Cortex of kidney (tissue), 1 donor: Measurements from ENCODE around the gene DOCK6.

Experiments
- DNase-seq: peaks from one replicate; lab custom pipeline; 2025; lab: John Stamatoyannopoulos, UW

Gene DOCK6

DNA sequence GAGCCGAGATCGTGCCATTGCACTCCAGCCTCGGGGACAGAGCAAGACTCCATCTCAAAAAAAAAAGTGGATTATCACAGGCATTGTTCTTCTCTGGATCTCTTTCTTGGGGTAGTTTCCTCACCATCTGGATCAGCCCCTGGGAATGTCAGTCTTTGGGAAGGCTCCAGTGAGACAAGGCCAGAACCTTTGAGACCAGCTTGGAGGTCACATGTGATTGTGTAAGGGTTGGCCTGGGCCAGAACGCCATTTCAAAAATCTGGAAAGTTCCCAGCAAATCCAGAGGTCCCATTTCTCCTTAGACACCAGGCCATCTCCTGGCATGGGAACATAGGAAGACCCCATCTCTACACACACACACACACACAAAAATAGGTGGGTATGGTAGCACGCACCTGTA, 37.2 kb downstream of the DOCK6 start:
- DNase-seq = no peak

DNA sequence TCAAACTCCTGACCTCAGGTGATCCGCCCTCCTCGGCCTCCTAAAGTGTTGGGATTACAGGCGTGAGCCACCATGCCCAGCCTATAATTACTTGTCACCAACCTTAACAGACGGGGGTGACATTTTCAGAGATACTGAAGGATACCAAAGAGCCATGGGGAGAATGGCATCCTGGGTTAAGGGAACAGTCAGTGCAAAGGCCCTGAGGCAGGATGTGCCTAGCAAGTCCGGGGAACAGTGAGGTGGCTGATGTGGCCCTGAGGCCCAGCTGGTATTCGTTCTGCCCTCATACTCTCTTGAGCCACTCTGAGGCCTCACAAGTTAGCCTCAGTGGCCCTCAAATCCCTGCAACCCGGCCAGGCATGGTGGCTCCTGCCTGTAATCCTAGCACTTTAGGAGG, 37.9 kb downstream of the DOCK6 start:
- DNase-seq = no peak

DNA sequence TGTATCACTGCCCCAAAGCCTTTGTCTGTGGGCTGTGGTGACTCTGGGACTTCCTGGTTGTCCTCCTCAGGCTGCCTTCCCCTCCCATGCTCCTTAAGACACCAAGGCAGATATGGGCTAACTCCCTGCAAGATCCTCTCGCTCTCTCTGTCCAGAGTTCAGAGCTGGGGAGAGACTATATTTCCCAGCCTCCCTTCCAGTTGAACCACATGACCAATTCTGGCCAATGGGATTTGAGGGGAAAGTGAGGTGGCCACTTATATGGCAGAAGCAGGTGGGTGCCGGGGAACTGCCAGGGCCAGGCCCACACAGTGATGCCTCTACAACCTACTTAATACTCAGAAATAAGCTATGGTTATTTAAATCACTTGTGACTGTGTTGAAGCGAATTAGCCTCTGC, 39.1 kb downstream of the DOCK6 start:
- no peak for DNase-seq

- no peak for DNase-seq
Observed at GRCh38 chr19:11221082-11221598, 41.2 kb downstream of the DOCK6 start.

GRCh38 chr19:11214387-11214786, 47.9 kb downstream of the DOCK6 start:
- no peak for DNase-seq

GRCh38 chr19:11210656-11210928, 51.7 kb downstream of the DOCK6 start:
- no peak for DNase-seq

GRCh38 chr19:11209839-11210655, 52.3 kb downstream of the DOCK6 start:
- DNase-seq = no peak

DNA sequence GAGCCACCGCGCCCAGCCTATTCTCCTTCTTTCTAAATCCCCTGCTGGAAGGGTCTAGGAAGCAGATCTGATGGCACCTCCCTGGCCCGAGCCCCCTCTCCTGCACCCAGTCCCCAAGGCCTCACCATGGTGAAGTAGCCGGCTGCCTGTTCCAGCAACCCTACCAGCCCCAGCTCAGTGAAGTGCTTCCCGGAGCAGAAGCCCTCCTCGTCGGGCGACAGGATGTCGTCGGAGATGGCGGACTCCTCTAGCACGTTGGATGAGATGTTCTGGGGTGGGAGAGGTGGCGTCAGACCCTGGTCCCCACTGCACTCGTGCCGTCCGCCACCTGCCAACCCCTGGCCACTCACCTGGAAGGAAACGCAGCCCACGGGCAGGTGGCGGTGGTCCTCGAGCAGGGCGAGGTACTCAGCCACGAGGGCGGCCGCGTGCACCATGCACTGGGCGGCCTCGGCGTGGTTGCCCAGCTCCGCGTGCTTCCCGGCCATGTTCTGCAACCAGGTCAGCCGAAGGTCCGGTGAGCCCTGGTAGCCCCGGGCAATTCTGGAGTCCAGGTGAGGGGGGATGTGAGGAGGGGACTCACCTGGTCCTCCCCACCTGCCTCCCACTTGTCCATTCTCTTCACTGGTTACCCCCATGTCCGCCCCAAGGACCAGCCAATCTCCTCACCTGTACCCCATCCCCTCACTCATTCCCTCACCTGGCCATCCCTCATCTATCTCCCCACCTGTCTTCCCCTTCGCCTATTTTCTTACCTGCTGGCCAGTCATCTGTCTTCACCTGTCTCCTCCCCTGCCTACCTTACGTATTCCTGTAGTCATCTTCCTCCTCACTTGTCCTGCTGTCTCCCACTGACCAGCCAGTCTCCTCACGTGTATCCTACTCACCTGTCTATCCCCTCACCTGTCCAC, 53.5 kb downstream of the DOCK6 start:
- no peak for DNase-seq

DNA sequence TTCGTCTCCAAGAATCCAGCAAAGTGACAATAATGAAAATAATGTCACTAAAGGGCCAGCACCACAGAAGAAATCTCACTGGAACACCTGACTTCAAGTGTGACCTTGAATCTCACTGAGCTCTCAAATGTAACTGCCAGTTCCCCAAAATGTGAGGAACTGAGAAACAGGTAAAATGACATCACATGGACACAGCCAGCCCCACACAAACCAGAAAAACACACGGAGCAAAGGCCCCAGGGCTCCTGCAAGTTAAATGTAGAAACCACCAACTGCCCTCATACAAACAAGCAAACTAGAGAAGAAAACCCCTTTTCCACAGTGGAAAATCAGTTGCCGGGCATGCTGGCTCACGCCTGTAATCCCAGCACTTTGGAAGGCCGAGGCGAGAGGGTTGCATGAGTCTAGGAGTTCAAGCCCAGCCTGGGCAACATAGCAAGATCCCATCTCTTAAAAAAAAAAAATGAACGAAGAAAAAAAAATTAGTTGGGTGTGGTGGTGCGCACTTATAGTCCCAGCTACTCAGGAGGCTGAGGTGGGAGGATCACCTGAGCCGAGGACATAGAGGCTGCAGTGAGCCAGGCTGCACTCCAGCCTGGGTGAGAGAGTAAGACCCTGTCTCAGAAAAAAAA, 56.3 kb downstream of the DOCK6 start:
- no peak for DNase-seq

DNA sequence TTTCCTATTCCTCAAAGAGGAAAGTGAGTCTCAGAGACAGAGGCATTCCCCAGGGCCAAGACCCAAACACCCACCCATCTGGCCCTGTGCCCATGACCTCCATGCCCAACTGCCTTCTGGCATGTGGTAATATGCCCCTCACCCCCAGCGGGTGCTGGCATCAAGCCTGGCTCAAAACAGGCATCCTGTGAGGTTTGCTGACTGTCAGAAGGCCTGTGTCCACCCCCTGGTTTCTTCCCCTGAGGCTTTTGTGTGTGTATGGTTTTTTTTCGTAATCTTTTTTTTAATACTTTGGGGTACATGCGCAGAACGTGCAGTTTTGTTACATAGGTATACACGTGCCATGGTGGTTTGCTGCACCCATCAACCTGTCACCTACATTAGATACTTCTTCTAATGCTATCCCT, 57.4 kb downstream of the DOCK6 start:
- no peak for DNase-seq

DNA sequence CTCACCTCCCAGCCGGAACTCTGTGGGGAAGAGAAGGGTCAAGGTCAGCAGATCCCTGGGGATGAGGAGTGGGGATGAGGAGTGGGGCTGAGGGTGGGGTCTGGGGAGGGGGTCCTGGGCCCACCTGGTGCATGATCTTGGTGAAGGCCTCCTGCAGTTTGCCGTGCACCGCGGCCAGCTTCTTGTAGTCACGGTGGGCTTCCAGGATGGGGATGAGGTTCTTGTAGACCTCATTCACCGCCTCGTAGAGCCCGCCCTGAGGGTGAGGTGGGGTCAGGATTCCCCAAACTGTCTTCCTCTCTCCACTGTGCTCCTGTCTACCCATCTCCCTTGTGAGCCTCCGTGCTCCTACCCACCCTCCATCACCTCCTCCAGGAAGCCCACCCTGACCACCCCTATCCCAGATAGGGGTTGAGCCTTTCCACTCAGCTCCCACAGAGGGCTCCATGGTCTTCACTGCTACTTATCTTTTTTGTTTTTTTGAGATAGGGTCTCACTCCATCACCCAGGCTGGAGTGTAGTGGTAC, 58.2 kb downstream of the DOCK6 start:
- no peak for DNase-seq

DNA sequence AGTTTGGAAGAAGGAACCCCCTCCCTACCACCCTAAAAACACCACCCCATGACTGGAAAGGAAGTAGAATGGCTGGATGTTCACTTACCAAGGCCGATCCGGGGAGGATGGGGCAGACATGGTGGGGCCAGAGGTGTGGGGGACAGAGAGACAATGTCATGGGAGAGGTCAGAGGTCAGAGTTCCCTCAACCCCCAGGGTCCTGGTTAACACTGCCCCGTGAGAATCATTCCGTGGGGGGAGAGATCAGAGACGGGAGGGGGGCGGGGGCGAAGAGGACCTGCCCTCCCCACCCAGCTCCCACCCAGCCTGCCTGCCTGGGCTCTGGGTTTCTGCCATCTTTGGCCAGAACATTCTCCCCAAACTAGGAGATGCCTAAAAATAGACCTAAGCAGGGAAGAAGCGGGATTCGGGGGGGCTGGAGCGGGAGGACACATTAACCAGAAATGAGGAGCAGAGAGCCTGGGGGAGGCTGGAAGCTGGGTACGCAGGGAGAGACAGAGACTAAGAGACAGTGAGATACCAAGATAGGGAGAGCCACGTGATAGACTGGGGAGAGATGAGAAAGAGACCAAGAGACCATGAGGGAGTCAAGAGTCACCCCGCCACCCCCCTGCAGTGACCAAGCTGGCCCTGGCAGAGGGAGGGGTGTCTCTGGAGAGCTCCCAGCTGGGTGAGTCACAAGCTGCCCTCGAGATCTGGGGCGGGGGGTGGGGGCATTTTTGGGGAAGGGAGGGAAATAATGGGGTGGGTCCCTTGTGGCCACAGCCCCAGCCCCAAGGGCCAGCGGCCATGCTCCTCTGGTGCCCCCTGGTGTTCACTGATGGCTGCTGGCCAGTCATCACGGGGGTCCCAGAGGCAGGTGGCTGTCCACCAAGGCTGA, 58.9 kb downstream of the DOCK6 start:
- DNase-seq = no peak

- DNase-seq = no peak
Observed at GRCh38 chr19:11202488-11203193, 59.7 kb downstream of the DOCK6 start.

- no peak for DNase-seq
Observed at GRCh38 chr19:11201791-11202190, 60.5 kb downstream of the DOCK6 start.

DNA sequence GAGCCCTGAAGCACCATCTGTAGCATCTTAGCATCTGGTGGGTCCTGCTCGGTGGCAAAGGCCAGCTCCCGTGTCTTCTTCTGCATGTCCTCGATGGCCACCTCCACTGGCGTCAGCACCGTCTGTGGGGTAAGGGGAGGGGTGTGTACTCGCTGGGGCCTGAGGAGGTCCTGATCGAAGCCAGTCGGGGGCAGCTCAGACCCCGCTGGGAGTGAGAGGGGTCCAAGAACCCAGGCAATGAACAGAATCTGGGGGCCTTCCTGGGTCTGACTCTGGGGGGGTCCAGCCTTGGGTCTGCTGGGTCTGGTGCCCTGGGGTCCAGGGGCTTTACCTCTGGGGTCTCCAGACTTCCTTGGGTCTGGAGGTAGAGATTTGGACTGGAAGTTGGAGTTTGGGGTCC, 61.4 kb downstream of the DOCK6 start:
- DNase-seq = no peak

DNA sequence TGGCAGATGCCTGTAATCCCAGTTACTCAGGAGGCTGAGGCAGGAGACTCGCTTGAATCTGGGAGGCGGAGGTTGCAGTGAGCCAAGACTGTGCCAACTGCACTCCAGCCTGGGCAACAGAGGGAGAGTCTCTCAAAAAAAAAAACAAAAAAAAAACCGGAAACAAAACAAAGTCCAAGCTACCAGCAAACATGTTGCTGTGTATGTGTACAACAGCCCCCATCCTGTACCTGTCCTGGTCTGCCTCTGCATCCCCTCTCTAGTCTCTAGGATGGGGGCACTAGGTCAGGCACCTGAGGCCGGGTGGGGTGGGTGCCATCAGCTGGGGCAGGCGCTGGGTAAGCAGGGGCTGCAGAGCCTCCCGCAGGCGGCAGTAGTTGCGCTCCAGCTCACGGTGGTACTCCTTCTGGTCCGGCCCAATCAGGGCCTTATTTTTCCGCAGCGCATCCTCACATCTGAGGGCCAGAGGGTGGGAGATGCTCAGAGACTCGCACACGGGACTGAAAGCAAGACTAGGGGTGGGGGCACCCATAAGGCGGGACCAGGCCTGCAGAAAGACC, 62.2 kb downstream of the DOCK6 start:
- DNase-seq = no peak

- no peak for DNase-seq
Observed at GRCh38 chr19:11199517-11199916, 62.8 kb downstream of the DOCK6 start.

GRCh38 chr19:11198769-11199424, 63.4 kb downstream of the DOCK6 start:
- DNase-seq = no peak

DNA sequence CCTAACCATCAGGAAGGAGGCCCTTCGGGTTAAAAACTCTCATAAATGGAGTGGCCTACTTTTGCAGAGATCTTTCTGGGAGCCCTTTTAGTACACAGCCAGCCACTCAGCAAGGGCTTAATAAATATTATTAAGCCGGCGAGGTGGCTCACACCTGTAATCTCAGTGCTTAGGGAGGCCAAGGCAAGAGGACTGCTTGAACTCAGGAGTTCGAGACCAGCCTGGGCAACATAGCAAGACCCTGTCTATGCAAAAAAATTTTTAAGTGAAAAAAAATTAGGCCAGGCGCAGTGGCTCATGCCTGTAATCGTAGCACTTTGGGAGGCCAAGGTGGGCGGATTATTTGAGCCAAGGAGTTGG, 64.2 kb downstream of the DOCK6 start:
- DNase-seq = no peak
